NCI-H2227 treated with DMSO at 0.1 percent for 48 hours (cell line): Measurements from ENCODE around the gene ANKRD11.
"Not testable (repeated sequence)": the region's sequence is repeated elsewhere in the genome, so short reads cannot be mapped to it uniquely, and the experiment has no call there.

Experiments
- DNase-seq: peaks from one replicate; lab custom pipeline; 2025; lab: John Stamatoyannopoulos, UW

The ANKRD11 gene

DNA sequence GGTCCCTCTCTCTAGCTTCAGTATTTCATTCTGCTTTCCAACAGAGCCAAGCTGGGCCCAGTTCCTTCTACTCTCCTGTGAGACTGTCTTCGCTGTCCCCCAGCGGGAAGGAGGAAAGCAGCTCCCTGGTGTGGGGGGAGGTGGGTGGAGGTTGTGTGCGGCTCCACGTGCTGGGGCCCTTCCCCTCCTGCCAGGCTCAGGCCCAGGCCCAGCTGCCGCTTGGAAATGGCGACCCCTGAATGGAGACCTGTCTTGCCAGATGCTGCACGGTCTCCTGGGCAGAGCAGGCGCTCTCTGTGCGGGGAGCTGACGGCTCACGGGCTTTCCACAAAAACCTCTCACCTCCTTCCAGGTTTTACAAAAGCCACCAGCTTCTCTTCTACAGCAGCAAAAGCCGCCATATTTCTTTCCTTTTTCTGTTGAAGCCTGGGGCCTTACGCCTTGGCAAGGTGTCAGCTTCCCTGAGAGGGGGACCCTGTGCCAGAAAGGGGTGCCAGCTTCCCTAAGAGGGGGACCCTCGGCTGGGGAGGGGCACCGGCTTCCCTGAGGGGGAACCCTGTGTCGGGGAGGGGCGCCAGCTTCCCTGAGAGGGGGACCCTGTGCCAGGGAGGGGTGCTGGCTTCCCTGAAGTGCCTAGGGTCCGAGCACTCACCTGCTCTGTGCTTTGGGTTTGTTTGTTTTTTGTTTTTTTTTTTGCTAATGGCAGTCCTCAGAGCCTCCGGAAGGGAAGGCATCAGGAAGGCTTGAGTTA lies 225.4 kb downstream of the ANKRD11 start:
- DNase-seq = no peak

DNA sequence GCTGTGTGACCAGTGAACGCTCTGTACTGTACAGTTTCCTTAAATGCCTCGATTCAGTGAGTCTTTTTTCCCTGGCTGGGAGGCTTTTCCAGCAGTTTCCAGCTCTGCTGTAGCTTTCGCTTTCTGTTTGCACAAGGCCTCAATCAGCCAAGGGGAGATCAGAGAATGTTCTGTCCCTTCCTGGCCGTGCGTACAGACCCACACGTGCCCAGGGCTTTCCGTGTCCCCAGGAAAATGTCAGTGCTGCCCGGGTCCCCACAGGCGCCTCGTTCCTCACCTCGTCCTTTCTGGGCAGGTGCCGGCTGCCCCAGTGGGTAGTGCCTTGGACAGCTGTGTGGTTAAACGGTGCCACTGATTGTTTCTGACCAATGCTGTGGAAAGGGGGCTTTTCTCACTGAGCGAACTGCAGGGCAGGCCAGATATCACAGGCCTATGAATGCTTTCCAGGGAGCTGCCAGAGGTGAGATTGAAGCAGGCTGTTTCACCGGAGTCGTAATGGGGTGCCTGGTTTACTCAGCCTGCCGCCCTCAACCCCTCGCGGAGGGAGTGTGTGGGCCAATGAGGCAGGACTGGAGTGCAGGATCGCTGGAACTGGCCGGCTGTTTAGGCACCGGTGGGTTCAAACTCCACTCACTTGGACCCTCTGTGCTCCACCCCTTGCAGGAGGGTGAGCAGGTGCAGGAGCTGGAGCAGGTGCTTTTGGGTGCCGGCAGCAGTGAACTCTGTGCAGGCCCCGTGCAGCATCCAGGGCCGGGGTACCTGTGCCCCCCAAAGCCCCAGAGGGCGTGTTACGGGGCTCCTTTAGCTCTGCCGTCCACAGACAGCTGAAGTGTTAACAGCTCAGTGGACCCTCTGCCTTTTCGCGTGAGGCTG lies 228.4 kb downstream of the ANKRD11 start:
- no peak for DNase-seq

DNA sequence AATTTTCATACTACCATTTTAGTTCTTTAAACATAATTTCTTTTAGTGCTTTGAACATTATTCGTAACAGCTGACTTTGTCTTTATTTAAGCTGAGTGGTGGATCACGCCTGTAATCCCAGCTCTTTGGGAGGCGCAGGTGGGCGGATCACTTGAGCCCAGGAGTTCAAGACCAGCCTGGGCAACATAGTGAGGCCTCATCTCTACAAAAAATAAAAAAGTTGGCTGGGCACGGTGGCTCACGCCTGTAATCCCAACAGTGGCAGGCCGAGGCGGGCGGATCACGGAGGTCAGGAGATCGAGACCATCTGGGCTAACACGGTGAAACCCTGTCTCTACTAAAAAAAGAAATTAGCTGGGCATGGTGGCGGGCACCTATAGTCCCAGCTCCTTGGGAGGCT lies 230.5 kb downstream of the ANKRD11 start:
- DNase-seq = not testable (repeated sequence)

DNA sequence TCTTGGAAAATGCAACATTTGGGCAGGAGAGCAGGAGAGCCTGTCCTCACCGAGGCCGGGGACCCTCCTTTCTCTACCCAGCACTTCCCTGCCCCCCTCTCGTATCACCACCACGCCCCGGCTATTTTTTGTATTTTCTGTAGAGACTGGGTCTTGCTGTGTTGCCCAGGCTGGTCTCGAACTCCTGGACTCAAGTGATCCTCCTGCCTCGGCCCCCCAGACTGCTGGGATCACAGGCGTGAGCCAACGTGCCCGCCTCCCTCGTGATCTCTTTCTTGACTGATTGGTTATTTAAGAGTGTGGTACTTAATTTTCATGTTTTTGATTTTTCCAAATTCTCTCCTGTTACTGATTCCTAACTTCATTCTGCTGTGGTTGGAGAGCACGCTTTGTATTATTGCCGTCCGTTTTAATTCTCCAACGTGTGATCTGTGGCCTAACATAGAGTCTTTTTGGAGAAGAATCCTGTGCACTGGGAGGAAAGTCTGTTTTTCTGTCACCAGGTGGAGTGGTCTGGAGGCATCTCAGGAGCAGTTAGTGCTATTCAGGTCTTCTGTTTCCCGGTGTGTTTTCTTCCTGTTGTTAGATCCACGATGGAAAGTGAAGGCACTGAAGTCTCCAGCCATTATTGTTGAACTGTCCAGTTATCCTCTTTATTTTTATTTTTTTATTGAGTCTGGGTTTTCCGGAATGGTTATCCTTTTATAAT lies 232.4 kb downstream of the ANKRD11 start:
- no peak for DNase-seq

DNA sequence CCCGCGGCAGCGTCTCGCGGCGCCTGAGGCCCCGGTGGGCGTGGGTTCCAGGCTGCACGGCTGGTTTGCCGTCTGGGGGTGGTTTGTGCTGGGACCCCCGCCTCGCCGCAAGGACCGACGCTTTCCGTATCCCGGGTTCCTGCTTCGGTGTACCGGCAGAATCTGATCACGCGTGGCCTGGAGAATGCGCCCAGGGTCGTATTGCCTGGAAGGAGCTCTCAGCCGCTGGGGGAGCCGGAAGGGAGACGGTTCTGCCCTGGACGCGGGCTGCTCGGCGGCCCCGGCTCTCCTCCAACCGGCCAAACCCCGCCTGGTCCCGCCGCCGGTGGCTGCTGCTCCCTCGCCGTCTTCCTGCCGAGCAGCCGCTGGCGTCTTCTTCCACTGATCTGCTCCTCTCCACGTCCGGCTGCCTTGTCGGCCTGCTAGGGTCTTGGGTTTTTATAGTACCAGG lies 233.1 kb downstream of the ANKRD11 start:
- no peak for DNase-seq

DNA sequence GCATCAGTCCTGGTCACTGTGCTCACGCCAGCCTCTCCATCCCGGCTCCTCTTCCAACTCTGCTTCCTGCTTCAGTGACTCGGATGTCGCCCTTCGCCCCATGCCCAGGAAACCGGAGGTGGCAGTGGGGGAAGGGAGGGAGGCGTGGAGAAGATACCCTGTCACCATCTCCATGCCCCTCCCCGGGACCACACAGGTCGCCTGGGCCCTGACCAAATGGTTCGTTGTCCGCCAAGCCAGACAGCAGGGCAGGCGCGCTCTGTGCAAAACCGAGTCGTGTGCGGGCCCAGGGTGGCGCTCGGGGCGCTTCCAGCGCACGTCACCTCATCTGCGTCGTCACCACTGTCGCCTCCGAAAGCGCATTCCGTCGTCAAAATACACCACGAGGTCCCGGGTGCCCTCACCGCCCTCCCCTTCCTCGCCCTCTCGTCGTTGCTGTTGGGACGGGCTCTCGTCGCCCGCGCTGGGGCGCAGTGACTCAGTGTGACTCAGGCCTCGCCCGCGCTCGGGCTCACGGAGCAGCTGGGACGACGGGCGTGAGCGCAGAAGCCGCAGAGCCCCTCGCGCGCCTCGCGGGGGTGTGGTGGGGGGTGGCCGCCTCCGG lies 233.6 kb downstream of the ANKRD11 start:
- no peak for DNase-seq

DNA sequence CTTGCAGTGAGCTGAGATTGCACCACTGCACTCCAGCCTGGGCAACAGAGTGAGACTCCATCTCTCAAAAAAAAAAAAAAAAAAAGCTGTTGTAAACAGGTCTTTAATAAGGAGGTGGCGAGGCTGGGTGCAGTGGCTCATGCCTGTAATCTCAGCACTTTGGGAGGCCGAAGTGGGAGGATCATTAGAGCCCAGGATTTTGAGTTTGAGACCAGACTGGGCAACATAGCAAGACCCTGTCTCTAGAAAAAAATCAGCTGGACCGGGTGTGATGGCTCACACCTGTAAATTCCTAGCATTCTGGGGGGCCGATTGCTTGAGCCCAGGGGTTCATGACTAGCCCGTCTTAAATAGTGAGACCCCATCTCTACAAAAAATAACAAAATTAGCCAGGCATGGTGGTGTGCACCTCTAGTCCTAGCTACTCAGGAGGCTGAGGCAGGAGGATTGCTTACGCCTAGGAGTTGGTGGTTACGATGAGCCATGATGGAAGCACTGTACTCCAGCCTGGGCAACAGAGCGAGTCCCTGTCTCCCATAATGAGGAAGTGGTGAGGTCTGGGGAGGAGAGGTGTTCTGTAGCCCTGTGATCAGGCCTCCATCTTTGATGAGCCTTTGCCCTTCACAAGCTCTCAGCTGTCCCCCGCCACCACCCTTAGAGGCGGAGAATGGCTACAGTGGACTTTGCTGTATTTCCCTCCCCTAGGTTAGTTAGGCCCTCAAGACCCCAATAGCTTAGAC lies 236.6 kb downstream of the ANKRD11 start:
- no peak for DNase-seq

DNA sequence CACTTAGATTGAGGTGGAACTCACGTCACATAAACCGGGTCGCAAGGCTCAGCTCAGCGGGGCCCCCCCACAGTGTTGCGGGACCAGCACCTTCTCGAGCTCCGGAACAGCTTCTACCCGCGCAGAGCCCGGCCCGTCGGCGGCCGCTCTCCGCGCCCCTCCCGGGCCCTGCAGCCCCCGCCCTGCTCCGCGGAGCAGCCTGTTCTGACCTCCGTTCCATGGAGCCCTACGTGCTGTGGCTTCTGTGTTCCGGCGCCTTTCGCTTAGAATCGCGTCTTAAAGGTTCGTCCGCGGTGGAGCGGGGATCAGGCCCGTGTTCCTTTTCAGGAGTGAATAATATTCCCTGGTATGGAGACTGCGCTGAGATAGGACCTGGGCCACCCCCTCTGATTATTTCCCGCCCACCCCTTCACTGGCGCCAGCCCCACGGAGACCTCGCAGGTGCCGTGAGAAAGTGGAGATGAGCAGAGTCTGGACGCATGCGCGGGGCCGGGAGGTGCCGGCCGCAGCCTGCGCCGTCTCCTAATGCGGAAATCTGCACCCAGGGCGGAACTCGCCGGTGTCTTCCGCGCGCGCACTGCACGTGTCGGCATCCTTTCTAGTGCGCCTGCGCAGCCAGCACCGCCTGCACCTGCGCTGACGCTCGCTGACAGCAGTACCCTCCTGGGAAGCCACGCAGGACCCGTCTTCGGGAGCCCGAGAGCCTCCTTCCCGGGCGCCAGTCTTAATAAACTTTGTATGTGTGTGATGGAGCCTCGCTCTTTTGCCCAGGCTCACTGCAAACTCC lies 242.0 kb downstream of the ANKRD11 start:
- no peak for DNase-seq

DNA sequence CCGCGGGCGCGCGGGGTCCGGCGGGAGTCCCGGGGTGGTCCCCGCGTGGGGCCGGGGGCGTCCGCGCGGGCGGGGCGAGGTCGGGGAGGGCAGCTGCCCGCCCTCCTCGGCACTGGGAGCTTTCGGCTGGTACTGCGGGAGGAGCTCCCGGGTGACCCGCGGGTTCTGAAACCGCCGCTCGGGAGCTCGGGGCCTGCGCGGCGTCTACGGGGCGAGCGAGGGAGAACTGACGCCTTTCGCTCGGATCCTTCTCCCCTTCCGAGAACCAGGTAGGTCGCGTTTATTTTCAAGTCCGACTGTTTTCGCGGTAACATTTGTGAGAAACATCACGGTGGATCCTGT lies 242.7 kb downstream of the ANKRD11 start:
- not testable (repeated sequence) for DNase-seq

DNA sequence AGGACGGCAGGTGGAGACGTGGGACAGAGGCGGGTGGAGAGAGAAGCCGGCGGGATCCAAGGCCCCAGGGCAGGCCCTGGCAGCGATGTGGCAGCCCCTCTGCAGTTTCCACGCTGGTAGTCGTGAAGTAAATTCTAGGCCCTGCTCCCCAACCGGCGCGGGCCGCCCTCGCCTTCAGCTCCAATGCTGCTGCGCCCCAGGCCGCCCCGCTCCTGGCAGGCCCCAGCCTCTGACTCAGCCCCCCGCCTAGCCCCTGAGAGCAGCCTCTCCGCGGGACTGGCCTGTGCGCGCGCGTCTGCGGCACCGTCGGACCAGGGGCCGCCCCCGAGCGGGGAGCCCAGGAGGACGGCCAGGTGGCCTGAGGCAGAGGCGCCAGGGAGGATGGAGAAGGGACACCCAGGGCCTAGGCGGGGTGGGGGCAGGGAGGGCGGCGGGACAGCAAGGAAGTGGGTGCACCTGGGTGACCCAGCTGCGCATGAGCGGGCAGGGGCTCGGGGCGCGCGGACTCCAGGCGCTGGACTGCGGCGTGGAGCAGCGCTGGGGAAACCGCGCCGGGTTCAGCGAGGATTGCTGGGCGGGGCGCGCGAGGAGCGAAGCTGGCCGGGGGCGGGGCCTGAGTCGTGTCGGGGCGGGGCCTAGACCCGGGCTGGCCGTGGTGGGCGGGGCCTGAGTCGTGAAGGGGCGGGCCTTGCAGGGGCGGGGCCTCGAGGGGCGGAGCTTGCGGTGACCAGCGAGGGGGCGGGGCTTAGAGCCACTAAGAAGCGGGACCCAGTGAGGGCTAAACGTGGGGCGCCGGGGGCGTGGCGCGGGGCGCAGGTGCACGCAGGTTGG lies 243.2 kb downstream of the ANKRD11 start:
- peak; percentile 55 for DNase-seq

DNA sequence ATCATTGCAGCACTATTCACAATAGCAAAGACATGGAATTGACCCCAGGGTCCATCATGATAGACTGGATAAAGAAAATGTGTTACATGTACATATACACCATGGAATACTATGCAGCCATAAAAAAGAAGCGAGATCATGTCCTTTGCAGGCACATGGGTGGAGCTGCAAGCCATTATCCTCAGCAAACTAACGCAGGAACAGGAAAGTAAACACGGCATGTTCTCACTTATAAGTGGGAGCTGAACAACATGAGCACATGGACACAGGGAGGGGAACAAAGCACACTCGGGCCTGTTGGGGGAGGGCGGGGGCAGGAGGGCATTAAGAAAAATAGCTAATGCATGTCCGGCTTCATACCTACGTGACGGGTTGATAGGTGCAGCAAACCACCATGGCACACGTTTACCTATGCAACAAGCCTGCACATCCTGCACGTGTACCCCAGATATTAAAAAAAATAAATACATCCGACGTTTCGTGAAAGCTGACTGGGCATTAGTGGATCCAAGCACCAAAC lies 243.9 kb downstream of the ANKRD11 start:
- DNase-seq = no peak

DNA sequence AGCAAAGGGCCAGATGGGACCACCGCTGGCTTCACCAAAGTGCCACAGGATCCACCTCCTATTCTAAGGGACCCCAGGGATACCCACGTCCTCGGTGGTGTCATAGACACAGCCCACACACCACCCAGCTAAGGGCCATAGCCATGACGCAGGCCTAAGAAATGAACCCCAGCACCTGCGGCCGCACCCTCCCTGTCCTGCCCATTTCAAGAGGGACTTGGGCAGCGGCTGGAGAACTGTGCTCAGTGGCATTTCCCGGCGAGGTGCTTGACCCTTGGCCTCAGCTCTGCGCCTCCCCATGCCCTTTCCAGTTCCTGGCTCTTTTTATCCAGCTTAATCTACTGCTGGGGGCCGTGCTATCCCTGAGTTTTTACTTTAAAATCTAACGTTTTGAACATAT lies 245.6 kb downstream of the ANKRD11 start:
- DNase-seq = no peak

DNA sequence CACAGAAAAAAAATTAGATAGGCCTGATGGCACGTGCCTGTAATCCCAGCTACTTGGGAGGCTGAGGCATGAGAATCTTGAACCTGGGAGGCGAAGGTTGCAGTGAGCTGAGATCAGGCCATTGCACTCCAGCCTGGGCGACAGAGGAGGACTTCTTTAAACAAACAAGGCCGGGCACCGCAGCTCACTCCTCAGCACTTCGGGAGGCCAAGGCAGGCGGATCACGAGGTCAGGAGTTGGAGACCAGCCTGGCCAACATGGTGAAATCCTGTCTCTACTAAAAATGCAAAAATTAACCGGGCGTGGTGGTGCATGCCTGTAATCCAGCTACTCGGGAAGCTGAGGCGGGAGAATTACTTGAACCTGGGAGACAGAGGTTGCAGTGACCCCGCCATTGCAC lies 246.1 kb downstream of the ANKRD11 start:
- DNase-seq = not testable (repeated sequence)

DNA sequence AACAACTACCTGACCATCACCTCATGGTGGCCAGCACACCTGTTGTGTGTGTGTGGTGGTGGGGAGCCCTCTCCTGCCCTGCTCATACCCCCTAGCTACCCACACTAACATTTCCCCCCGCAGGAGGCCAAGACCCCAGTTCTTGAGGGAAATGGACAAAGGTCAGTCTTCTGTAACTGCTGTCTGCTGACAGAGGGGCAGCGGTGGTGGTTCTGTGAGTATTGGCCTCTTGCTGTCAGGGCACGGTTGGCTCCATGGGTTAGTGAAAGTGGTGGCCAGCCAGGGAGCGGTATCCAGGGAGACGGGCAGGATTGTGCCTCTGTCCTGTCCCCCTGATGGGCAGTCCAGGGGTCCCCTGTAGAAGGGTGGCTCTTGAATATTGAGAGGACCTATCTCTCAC lies 246.7 kb downstream of the ANKRD11 start:
- no peak for DNase-seq

DNA sequence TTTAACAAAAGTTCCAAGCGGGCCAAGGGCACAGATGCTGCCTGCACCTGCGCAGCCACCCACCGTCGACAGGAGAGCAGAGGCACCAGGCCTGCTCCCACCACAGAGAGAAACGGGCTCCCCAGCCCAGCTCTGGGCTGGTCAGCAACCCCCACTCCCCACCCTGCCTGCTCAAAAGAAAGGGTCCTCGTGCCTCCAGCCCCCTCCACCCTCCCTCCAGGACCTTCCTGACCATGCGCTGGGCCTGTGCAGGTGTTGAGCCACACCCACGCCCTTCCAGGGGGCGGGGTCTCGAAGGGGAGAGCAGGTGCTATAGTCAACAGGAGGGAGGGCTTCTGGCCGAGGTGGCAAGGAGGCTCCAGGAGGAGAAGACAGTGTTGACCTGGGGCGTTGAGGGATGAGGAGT lies 247.6 kb downstream of the ANKRD11 start:
- no peak for DNase-seq

DNA sequence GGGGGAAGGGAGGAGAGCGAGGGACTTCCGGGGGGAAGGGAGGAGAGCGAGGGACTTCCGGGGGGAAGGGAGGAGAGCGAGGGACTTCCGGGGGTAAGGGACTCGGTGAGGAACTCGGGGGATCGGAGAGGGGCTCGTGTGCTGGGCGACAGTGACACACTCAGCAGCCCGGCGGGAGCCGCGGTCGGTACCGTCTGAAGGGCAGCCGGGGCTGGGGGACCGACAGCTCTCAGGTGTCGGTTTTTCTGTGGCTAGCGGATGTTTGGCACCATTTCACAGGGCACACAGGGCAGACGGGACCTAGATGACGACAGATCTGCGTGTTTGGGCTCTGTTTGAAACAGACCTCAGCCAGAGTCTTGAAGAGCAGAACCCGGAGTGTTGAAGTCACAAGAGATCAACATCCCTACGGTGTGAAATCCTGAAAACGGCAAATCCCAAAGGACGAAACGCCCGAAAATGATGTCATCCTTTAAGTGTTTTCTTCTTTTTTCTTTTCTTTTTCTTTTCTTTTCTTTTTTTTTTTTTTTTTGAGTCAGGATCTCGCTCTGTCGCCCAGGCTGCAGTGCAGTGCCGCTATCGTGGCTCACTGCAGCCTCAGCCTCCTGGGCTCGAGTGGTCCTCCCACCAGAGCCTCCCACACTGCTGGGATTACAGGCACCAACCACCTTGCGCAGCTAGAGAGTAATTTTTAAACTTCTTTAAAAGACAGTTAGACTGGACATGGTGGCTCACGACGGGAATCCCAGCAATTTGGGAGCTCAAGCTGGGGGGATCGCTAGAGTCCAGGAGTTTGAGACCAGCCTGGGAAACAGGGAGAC lies 249.0 kb downstream of the ANKRD11 start:
- peak; percentile 26 for DNase-seq

DNA sequence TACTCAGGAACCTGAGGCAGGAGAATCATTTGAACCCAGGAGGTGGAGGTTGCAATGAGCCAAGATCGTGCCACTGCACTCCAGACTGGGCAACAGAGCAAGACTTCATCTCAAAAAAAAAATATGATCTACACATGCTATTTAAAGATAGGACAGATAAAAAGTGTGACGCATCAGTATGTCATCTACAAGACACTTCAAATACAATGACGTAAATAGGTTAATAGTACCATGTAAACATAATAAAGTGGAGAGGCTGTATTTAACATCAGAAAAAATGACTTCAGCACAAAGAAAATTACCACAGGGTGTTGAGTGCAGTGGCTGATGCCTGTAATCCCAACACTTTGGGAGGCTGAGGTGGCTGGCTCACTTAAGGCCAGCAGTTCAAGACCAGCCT lies 252.6 kb downstream of the ANKRD11 start:
- DNase-seq = no peak

DNA sequence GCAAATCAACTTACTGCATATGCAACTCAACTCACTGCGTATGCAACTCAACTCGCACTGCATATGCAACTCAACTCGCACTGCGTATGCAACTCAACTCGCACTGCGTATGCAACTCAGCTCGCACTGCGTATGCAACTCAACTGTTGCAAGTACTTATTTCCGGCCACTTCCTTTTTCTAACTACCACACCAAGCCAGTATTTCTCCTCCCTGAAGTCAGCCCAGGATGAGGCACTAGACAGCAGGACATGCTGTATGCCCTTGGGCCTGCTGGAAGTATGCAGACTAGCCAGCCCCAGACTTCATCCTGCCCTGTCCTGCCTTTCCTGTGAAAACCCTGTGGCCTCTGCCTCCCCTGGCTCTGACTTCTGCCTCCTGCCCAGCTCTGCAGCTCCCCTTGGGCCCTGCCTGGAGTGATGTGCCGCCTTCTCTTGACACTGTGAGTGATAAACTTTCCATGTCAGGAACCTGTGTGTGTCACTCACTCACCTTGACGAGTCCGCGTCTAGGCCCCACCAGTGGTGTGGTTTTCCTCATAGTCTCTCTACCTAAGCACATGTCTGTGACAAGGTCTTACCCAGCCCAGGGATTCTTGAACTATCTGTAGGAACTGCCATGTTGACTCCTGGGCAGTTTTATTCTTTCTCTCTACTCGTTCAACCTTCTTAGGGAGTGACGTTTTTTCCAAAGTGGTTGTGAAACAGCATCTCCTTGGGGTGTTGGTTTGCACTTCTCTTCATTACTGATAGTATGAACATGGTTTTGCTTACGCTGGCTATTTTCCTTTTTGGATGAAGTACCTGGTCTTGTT lies 256.5 kb downstream of the ANKRD11 start:
- DNase-seq = no peak
